NB4 (cell line): ENCODE data around the gene SLC25A3.
A peak's percentile ranks its signal among the peaks of the same experiment; 100 is the strongest.

Experiments used
- DNase-seq: peaks from one replicate; pipeline ENCODE4 v3.0.0; 2010; ENCODE audit warnings: low read depth
- H3K4me3 ChIP-seq: one replicate; pipeline ENCODE4 v1.5.1; 2011; ENCODE audit warnings: mild to moderate bottlenecking, low read depth, low read length, moderate library complexity
- CTCF ChIP-seq: IDR thresholded peaks from one replicate; pipeline ENCODE4 v1.5.1; 2012; ENCODE audit warnings: low read depth, low read length
- MYC ChIP-seq: IDR thresholded peaks from 2 replicates; pipeline ENCODE4 v1.6.1; 2011; ENCODE audit warnings: low read depth, low read length
- POLR2A ChIP-seq: IDR thresholded peaks from 2 replicates; pipeline ENCODE4 v1.6.1; 2011; ENCODE audit warnings: mild to moderate bottlenecking; ENCODE audit not compliant: insufficient read length; ENCODE audit errors: extremely low read depth
- TF ChIP-seq, protein P1 (sequence below): IDR thresholded peaks from 2 replicates; pipeline ENCODE4 v1.6.1; 2011; ENCODE audit warnings: low read depth, low read length

The SLC25A3 gene

DNA sequence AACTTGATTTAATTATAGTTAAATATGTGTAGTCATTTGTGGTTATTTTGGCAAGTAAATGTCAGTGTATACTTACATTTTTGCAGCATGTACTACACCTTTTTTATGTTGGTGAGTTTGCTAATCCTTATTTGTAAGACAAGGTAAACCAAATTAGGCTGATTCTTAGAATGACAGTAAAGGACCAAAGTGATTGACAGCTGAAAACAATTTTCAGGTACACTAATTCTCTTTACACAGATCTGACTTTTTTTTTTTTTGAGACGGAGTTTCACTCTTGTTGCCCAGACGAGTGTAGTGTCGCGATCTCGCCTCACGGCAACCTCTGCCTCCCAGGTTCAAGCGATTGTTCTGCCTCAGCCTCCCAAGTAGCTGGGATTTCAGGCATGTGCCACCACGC, 8.4 kb downstream of the SLC25A3 start:
- no peak overlapping the region for H3K4me3 ChIP-seq
- no peak for DNase-seq
- TF ChIP-seq POLR2A, result no peak
- TF ChIP-seq, protein P1, sequence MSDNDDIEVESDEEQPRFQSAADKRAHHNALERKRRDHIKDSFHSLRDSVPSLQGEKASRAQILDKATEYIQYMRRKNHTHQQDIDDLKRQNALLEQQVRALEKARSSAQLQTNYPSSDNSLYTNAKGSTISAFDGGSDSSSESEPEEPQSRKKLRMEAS, result no peak
- TF ChIP-seq CTCF, result no peak
- TF ChIP-seq MYC, result no peak

DNA sequence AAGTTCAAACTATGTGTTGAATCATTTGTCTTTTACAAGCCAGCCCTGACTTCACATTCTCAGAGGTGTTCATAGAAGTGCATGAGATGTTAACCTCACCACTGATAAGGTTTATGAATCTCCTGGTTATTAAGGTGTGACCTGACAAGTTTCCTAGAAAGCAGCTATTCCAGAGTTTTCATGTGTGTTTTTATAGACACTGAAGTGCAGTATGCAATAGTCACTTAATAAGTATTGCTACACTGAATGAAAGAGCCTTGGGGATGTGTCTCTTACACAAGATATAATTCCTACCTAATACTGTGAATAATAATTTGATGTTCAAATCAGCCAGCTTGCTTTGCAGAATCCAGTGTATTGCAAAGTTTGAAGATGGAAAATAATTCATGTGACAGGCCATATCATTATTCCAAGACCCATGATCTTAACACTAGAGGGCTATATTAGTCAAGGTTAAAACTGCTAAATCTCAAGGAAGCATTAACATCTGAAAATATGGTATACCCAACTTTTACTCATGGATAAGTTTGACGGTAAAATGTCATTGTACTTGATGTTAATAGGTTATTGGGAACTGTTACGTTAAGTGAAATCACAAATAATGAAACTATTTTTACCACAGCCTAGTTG, 13.0 kb downstream of the SLC25A3 start:
- no peak overlapping the region for H3K4me3 ChIP-seq
- DNase-seq, result peak; percentile 58
- TF ChIP-seq CTCF (no peak), MYC (no peak), POLR2A (no peak)
- TF ChIP-seq, protein P1, result no peak

- H3K4me3 ChIP-seq, result no peak overlapping the region
- TF ChIP-seq POLR2A, result no peak
- TF ChIP-seq MYC, result no peak
- TF ChIP-seq, protein P1, result no peak
- no peak for TF ChIP-seq CTCF
- DNase-seq, result peak; percentile 65
Measured at GRCh38 chr12:98610596-98610995, 17.1 kb downstream of the SLC25A3 start.

DNA sequence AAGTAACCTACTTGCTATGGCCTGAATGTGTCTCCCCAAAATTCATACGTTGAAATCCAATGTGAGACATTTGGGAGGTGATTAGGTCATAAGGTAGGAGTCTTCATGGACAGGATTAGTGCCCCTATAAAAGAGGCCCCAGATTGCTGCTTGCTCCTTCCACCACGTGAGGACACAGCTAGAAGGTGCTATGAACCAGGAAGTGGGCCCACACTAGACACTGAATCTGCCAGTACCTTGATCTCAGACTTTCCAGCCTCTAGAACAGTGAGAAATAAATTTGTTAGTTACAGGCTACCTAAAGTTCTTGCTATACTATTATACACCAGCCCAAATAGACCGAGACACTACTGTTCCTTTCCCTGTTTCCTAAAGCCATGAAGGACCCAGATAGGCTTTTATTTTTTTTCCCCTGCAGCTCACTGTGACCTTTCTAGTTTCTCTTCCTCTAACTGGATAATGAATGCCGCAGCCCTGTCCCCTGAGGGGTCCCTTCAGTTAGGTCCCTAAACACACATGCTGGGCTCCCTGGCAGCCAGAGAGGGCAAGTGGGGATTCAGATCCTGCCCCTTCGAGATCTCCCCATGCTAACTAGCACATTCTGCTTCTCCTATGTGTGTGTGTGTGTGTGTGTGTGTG, 19.3 kb downstream of the SLC25A3 start:
- peak; percentile 94 for DNase-seq
- H3K4me3 ChIP-seq, result peak overlapping the region; percentile 22
- TF ChIP-seq CTCF (no peak), POLR2A (no peak), MYC (peak; percentile 44; the same call in 1 of the 2 replicates)
- TF ChIP-seq, protein P1, result peak; percentile 43; the same call in 1 of the 2 replicates

DNA sequence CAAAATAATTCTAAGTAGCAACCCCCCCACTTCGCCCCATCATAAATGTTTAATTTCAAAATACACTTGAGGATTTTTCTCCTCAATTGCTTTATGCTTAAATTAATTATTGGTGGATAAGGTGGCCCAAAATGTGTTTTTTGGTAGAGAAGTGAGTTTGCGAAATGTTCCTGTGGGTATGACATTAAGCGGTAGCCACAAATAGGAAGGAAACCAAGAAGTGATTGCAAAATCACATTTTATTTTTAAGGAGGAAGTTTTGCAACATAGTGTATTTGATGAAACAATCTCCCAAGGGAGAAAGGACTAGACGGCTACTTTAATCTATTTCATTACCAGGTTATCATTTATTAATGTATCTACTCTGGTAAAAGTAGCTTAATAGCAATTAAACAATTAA, 25.5 kb downstream of the SLC25A3 start:
- H3K4me3 ChIP-seq, result no peak overlapping the region
- no peak for TF ChIP-seq CTCF
- TF ChIP-seq POLR2A, result no peak
- TF ChIP-seq, protein P1, result no peak
- TF ChIP-seq MYC, result 0 out of 2 replicates have a peak, but pooled peaks have one; percentile 24
- peak; percentile 92 for DNase-seq
